Testis (tissue), 2 donors: ENCODE data around the gene CEP72.
"Not testable (repeated sequence)": the region's sequence is repeated elsewhere in the genome, so short reads cannot be mapped to it uniquely, and the experiment has no call there.

ENCODE experiments used
- CTCF ChIP-seq, 3 experiments: fragments of 450-650 bp in 2 of 3; fragments of 200-600 bp in 1 of 3; sonication (generic) in 1 of 3; IDR thresholded peaks; one replicate each; pipeline ENCODE4 v1.5.1; 2016 to 2019; ENCODE audit warnings: antibody characterized with exemption in 3 of 3, mild to moderate bottlenecking in 2 of 3, moderate library complexity in 1 of 3
- POLR2A ChIP-seq: fragments of 450-650 bp; IDR thresholded peaks from one replicate; pipeline ENCODE4 v1.6.1; 2017; ENCODE audit warnings: antibody characterized with exemption, mild to moderate bottlenecking, moderate library complexity

- TF ChIP-seq CTCF (IDR thresholded peaks at IDR 0.05); POLR2A: not testable (repeated sequence)
Observed at GRCh38 chr5:680836-681235, 68.7 kb downstream of the CEP72 start.
